ENCODE measurements around the gene HSPB6. TPM values are rescaled to one million over a fixed set of nuclear protein-coding genes. Genes with fewer than 3 reads are reported as not detected.

HSPB6 gene
- total RNA-seq, 1 donor from 2014 or later, result not detected

DNA sequence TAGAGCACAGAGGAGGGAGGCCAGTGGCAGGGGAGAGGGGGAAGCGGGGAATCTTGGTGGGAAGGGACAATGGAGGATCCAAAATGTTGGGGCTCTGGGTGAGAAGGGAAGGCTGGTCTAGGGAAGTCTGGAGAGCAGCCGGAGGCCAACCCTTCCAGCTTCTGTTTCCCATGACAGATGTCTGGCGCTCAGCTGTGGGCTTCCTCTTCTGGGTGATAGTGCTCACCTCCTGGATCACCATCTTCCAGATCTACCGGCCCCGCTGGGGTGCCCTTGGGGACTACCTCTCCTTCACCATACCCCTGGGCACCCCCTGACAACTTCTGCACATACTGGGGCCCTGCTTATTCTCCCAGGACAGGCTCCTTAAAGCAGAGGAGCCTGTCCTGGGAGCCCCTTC, 10.3 kb downstream of the HSPB6 start:
- intact Hi-C loops (cut with micrococcal nuclease), result loop anchor here (10.0 kb wide), 1 partner anchor 368 kb away; the partner anchor contains the start of genes OVOL3, POLR2I and TBCB

- intact Hi-C loops (cut with micrococcal nuclease), result loop anchor here (10.0 kb wide), 1 partner anchor 369 kb away; the partner anchor contains the start of genes OVOL3, POLR2I and TBCB
Measured at GRCh38 chr19:35746087-35746462, 10.8 kb downstream of the HSPB6 start.

DNA sequence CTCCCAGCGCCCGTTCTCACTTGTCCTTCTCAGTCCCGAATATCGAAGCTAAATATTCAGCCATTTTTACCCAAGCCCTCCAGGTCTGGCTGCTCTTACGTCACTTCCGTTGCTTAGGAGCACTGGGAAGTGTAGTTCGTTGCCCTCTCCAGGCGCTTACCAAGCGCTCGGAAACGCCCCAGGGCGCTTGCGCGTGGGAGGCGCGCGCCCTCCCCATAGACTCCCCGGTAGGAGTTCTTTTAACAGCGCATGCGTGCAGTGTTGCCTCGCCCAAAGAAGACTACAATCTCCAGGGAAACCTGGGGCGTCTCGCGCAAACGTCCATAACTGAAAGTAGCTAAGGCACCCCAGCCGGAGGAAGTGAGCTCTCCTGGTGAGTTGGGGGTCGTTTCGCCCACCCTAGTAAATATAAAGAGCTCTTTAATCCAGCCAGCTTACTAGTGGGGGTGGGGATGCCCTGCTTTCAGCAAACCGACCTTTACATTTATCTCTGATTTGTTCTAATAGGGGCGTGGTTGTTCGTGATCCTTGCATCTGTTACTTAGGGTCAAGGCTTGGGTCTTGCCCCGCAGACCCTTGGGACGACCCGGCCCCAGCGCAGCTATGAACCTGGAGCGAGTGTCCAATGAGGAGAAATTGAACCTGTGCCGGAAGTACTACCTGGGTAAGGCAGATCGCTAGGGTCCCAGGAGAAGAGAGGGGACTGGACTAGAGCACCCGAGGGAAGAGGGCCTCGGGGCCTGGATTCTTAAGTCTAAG, 11.3 kb downstream of the HSPB6 start, which contains the start of the genes PSENEN and U2AF1L4:
PSENEN (plus strand) TSS at position 324 of the 759 bp plus-strand sequence; CDS start at position 604, 280 bp downstream.
U2AF1L4 (minus strand) TSS at position 91 of the 759 bp plus-strand sequence; CDS start at position 64, 27 bp downstream.
- intact Hi-C loops (cut with micrococcal nuclease), result loop anchor here (1.0 to 10.0 kb wide), 6 partner anchors 29 to 369 kb away; partner anchors contain the start of genes ARHGAP33, HCST, OVOL3 and POLR2I

DNA sequence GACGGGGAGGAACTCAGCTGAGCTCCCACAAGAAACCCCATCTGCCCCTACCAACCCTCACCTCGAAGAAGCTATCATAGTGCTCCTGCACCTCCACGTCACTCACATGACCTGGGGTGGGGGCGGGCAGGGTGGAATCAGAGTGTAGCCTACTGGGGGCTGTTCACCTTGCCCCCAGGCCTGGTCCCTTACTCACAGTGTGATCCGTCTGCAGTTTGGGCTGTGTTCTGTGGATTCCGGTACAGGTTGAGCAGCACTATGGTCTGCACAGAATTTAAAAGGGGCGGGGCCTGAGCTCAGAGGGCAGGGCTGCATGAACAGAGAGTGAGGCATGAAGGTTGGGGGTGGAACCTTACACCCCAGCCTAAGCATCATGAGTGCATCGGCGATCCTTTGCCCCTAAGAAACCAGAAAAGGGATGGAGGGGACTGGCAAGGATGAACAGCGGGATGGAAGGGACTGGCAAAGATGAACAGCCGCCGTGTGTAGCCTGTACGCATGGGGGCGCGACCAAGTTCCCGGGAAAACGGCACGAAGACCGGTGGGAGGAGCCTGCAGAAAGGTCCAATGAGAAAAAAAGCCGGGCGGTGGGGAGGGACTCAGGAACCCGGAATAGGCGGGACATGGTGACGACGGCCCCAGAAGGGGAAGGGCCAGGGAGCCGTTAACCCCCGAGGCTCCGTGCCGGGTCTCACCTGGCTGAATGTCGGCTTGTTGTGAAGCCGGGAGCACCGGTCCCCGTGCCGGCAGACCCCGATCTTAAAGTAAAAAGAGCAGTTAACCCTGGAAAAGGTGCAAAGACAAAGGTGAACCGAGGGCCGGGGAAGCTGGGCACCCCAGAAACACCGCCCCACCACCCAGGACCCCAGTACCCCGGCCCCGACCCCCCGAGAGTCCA, 12.2 kb downstream of the HSPB6 start:
- intact Hi-C loops (cut with micrococcal nuclease), result loop anchor here (1.0 to 10.0 kb wide), 7 partner anchors 28 to 370 kb away; partner anchors contain the start of genes ARHGAP33, HCST, OVOL3 and POLR2I

- intact Hi-C loops (cut with micrococcal nuclease), result loop anchor here (2.0 to 10.0 kb wide), 5 partner anchors 27 to 371 kb away; partner anchors contain the start of genes HCST, OVOL3, POLR2I and RBM42
Measured at GRCh38 chr19:35743640-35744429, 13.0 kb downstream of the HSPB6 start.

- intact Hi-C loops (cut with micrococcal nuclease), result loop anchor here (5.0 to 10.0 kb wide), 2 partner anchors 115 to 373 kb away; partner anchors contain the start of genes OVOL3, POLR2I, RBM42 and TBCB
Measured at GRCh38 chr19:35742121-35742724, 14.6 kb downstream of the HSPB6 start, which contains the start of gene IGFLR1. Gene IGFLR1 (minus strand): TSS chr19:35742452. CDS start chr19:35741180, 1,272 bp downstream.

GRCh38 chr19:35741203-35741515, 15.7 kb downstream of the HSPB6 start:
- intact Hi-C loops (cut with micrococcal nuclease), result loop anchor here (2.0 to 10.0 kb wide), 3 partner anchors 48 to 374 kb away; partner anchors contain the start of genes OVOL3, POLR2I, RBM42 and TBCB

DNA sequence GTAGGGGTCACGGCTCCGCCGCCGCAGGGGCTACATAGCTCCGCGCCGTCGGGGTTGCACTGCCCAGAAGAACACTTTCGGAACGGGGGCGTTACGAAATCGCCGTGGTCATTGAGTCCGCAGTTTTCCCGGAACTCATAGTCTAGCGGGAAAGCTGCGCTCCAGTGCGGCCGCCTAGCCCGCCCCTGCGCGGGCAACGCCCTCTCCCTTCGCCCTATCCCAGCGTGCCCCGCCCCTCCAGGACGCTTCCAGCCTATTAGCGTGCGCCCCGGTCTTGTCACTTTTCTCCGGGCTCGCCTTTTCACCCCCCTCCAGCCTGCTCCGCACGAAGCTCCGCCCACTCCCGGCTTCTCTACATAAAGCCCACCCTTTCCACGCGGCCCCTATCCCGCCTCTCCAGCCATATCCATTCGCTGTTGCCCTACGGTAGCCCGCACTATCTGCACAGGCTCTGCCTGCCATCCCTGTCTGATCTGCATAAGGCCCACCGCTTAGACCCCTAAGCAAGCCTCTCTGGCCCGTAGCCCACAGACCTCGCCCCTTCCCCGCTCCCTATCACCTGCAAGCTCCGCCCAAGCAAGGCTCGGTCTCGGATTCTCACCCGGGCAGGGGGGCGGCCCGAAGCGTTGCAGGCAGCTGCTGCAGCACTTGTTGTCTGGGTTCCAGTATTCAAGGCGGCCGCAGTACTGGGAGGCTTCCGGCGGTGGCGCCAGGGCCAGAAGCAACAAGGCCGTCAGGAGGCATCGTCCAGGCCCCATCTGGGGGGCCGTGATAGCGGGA, 16.2 kb downstream of the HSPB6 start:
- intact Hi-C loops (cut with micrococcal nuclease), result loop anchor here (1.0 to 10.0 kb wide), 5 partner anchors 23 to 374 kb away; partner anchors contain the start of genes OVOL3, POLR2I, RBM42 and TBCB

GRCh38 chr19:35740108-35740422, 16.8 kb downstream of the HSPB6 start:
- intact Hi-C loops (cut with micrococcal nuclease), result loop anchor here (1.0 to 10.0 kb wide), 5 partner anchors 23 to 375 kb away; partner anchors contain the start of genes OVOL3, POLR2I, RBM42 and TBCB

DNA sequence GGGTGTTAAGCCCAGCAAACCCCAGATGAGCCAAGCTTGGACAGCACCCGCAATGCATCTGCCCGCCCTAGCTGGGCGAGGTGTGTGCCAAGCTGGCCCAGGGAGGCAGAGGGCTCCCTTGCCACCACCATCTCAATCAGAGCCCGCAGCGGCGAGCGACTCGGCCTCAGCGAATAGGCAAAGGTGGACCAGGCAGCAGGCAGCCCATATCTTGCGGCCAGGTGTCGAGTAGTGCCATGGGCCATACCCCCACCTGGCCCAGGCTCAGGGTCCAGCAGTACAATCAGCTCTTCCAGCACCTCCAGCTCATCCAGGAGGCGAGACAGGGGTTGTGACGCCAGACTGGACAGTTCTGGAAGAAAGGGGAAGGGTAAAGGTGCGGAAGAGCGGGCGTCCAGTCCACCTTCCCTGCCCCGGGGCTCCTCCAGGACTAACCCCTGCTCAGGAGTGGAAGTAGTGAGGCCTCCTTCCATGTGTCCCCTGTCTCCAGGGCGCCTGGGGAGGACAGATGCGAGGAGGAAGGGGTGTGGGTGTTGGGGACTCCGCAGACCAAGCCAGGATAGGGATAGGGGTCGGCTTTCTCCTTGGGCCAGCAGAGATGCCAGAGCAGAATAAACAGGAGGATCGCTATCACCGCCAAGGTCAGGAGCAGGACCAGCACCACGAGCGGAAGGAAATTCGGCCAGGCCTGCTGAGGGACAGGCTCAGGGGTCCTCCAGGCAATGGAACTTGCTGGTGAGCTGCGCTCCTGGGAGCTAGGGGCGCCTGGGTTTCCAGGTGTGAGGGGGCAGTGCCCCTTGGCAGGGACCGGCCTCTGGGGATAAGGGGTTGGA, 17.3 kb downstream of the HSPB6 start:
- intact Hi-C loops (cut with micrococcal nuclease), result loop anchor here (1.0 to 10.0 kb wide), 5 partner anchors 22 to 375 kb away; partner anchors contain the start of genes OVOL3, POLR2I, RBM42 and TBCB

DNA sequence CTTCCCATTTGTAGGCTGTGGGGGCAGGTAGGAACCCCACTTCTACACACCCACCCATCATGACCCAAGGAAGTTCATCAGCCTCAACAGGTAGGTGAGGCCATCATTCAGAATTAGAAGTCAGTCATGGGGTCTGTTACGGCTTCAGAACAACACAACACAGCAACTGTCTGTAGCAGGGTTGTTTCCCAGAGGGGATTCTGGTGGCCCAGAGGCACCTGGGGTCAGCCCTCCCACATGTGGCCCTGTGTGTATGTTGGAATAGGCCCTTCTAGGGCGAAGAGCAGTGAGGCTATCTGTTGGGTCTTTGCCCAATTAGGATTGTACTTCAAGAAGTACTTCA, 18.0 kb downstream of the HSPB6 start:
- intact Hi-C loops (cut with micrococcal nuclease), result no loop called here

DNA sequence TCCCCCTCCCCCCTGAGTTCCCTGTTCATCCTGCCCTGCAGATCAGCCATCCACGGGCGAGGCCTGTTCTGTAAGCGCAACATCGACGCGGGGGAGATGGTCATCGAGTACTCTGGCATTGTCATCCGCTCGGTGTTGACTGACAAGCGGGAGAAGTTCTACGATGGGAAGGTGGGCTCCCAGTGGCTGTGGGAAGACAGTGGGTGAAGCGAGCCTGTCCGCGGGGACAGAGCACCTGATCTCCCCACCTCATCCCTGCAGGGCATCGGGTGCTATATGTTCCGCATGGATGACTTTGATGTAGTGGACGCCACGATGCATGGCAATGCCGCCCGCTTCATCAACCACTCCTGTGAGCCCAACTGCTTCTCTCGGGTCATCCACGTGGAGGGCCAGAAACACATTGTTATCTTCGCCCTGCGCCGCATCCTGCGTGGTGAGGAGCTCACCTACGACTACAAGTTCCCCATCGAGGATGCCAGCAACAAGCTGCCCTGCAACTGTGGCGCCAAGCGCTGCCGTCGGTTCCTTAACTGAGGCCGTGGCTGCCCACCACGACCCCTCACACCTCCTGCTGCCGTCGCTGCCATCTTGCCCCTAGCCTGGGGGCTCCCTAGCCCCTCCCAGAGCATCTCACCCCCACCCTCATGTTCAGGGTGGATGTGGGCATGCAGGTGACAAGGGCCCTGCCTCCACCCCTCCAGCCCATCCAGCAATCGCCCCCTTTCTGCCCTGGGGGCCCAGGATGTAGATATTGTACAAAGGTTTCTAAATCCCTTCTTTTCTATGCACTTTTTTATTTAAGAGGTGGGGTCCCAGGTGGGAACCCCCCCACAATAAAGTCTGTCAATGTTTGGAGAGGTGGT, 18.6 kb downstream of the HSPB6 start:
- intact Hi-C loops (cut with micrococcal nuclease), result no loop called here

DNA sequence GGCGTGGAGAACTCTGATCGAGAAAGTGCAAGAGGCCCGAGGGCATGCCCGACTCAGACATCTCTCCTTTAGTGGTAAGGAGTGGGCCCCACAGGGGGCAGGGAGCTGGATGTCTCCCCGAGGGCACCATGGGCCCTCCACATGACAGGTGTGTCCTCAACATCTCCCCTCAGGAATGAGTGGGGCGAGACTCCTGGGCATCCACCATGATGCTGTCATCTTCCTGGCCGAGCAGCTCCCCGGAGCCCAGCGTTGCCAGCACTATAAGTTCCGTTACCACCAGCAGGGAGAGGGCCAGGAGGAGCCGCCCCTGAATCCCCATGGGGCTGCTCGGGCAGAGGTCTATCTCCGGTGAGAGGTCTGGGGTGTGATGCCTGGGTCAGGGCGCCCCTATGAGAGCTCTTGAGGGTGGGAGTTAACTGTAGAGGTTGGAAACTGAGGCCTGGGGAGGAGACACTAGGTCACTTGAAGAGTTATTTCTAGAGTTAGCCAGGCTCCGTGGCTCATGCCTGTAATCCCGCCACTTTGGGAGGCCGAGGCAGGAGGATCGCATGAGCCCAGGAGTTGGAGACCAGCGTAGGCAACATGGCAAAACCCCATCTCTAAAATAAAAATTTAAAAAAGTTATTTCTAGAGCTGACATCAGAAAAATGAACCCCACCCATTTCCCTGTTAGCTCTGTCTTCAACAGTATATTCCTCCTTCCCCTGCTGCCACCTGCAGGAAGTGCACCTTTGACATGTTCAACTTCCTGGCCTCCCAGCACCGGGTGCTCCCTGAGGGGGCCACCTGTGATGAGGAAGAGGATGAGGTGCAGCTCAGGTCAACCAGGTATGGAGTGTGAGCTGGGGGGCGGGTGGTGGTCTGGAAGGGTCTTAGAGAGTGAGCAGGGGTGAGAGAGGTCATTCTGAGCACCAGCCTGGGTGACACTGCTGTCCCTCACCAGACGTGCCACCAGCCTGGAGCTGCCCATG, 19.6 kb downstream of the HSPB6 start:
- intact Hi-C loops (cut with micrococcal nuclease), result no loop called here

- intact Hi-C loops (cut with micrococcal nuclease), result no loop called here
Measured at GRCh38 chr19:35734889-35735288, 21.9 kb downstream of the HSPB6 start.

DNA sequence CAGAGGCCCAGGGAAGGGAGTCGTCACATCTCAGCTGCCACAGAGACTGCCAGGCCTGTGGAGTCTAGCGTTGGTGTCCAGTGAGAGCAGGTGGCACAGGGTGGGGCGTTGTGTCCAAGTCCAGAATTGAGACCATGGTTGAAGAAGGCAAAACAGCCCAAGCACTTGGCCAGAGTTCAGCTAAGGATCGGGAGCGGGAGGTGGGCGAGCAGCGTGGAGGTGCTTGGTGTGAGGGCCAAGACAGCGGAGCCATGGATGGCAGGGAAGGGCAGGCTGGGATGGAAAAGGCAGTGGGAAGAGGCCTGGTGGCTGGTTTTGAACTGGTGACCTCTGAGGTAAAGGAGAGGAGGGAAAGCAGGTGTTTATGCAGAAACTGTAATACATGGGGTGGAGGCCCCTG, 22.6 kb downstream of the HSPB6 start:
- intact Hi-C loops (cut with micrococcal nuclease), result no loop called here

Data from T-helper 2 cell treated with Interferon-gamma antibody and Interleukin-4, amounts not matched to agents 100 ng/mL and 5 ng/mL, for 36 hours (primary cell).